NCI-H345 treated with DMSO at 0.1 percent for 48 hours (cell line): Measurements from ENCODE around the gene CTXN1.
"Not testable (repeated sequence)": the region's sequence is repeated elsewhere in the genome, so short reads cannot be mapped to it uniquely, and the experiment has no call there.

ENCODE experiments used
- DNase-seq: peaks from one replicate; lab custom pipeline; 2025; ENCODE audit not compliant: unreplicated experiment; lab: John Stamatoyannopoulos, UW

Gene CTXN1

GRCh38 chr19:7902796-7903243, 23.1 kb downstream of the CTXN1 start:
- no peak for DNase-seq

GRCh38 chr19:7901337-7901736, 24.6 kb downstream of the CTXN1 start:
- no peak for DNase-seq

GRCh38 chr19:7900931-7901330, 25.0 kb downstream of the CTXN1 start:
- DNase-seq = no peak

GRCh38 chr19:7900401-7900870, 25.5 kb downstream of the CTXN1 start:
- no peak for DNase-seq

- DNase-seq = no peak
Observed at GRCh38 chr19:7899751-7900378, 26.1 kb downstream of the CTXN1 start.

GRCh38 chr19:7898967-7899366, 27.0 kb downstream of the CTXN1 start:
- no peak for DNase-seq

- DNase-seq = no peak
Observed at GRCh38 chr19:7897292-7897691, 28.6 kb downstream of the CTXN1 start.

GRCh38 chr19:7895565-7895964, 30.4 kb downstream of the CTXN1 start:
- no peak for DNase-seq

GRCh38 chr19:7894612-7895309, 31.2 kb downstream of the CTXN1 start:
- no peak for DNase-seq

- not testable (repeated sequence) for DNase-seq
Observed at GRCh38 chr19:7893362-7894101, 32.4 kb downstream of the CTXN1 start.

GRCh38 chr19:7888826-7889217, 37.1 kb downstream of the CTXN1 start:
- no peak for DNase-seq

GRCh38 chr19:7888145-7888825, 37.6 kb downstream of the CTXN1 start, which contains the start of gene LRRC8E:
LRRC8E (plus strand) TSS chr19:7888510; CDS start chr19:7895604, 7,094 bp downstream.
- DNase-seq = no peak

GRCh38 chr19:7887408-7888144, 38.4 kb downstream of the CTXN1 start:
- no peak for DNase-seq

GRCh38 chr19:7885818-7886217, 40.1 kb downstream of the CTXN1 start:
- DNase-seq = no peak

GRCh38 chr19:7883796-7884570, 42.0 kb downstream of the CTXN1 start:
- DNase-seq = no peak

- no peak for DNase-seq
Observed at GRCh38 chr19:7883105-7883504, 42.8 kb downstream of the CTXN1 start.

GRCh38 chr19:7881910-7882309, 44.0 kb downstream of the CTXN1 start:
- DNase-seq = no peak

GRCh38 chr19:7879836-7880235, 46.1 kb downstream of the CTXN1 start:
- no peak for DNase-seq

- no peak for DNase-seq
Observed at GRCh38 chr19:7879111-7879807, 46.7 kb downstream of the CTXN1 start.
